DMS 273 (cell line): ENCODE measurements around the gene GCSH.
"Not testable (repeated sequence)": the region's sequence is repeated elsewhere in the genome, so short reads cannot be mapped to it uniquely, and the experiment has no call there.

ENCODE experiments used
- DNase-seq: peaks from one replicate; lab custom pipeline; 2025; ENCODE audit not compliant: unreplicated experiment; lab: John Stamatoyannopoulos, UW

Gene GCSH

DNA sequence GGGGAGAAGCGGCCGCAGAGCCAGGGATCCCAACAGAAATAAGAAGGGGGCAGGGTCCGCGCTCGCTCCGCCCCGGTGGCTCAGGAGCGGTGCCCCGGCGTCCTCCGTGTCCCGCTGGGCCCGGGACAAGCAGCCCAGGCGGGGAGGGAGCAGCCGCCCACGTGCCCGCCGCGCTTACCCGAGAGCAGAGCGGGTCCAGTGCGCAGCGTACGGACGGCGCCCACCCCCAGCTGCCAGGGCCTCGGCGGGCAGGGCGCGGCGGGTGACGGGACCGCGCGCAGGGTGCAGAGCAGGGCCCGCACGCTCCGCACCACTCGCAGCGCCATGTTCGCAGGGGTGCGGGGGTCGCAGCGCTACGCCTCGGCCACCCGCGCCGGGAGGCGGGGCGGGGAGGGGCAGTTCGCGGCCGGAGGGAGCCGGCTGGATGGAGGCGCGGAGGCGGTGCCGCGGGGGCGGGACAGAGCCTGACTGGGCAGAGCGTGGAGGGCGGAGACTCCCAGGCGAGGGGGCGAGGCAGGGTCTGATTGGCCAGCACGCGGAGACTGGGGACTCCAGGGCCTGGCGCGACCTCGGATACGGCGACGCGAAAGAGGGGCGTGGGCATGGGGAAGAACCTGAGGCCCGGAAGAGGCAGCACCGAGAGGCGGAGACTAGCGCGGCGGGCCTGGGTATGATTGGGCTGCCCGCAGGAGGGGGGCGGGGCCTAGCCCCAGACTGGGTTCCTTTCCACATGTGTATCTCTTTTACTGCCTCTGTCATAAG, at the start of gene GCSH:
GCSH (minus strand) TSS at position 443 of the 762 bp plus-strand sequence; CDS start at position 326, 117 bp downstream.
- DNase-seq: peak; percentile 99

DNA sequence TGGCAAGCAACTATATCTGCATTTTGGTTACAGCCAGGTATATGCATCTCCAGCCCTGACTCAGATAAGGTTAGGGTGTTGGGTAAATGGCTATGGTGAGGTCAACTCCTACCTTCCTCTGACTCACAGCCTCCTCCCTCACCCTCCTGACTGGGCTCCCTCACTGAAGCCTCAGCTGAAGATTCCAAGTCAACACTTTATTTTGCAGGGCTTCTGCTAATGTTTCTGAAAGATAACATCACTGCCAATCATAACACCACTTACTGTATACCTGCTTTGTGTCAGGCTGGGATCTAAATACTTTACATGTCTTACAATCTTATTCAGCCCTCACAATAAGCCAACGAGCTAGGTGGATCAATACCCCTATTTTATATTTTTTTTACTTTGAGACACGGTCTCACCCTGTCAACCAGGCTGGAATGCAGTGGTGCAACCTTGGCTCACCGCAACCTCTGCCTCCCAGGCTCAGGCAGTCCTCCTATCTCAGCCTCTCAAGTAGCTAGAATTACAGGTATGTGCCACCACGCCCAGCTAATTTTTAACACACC, 47.8 kb upstream of the GCSH start:
- DNase-seq: no peak

DNA sequence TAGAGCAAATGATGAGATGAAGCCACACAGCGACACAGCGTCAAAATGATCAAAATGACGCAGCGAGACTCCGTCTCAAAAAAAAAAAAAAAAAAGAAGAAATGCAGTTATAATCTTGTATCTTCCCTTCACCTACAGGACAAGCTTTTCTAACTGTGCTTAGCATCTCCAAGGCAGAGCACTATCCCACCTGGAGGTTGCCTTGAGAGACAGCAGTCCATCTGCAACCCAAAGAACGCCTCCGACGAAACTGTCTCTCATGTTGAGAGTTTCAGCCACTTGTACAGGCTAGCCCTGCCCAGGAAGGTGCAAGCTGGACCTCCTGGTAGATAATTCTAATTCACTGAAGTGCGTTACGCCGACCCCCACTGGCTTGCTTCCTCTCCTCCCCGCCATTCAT, 46.7 kb upstream of the GCSH start:
- no peak for DNase-seq

DNA sequence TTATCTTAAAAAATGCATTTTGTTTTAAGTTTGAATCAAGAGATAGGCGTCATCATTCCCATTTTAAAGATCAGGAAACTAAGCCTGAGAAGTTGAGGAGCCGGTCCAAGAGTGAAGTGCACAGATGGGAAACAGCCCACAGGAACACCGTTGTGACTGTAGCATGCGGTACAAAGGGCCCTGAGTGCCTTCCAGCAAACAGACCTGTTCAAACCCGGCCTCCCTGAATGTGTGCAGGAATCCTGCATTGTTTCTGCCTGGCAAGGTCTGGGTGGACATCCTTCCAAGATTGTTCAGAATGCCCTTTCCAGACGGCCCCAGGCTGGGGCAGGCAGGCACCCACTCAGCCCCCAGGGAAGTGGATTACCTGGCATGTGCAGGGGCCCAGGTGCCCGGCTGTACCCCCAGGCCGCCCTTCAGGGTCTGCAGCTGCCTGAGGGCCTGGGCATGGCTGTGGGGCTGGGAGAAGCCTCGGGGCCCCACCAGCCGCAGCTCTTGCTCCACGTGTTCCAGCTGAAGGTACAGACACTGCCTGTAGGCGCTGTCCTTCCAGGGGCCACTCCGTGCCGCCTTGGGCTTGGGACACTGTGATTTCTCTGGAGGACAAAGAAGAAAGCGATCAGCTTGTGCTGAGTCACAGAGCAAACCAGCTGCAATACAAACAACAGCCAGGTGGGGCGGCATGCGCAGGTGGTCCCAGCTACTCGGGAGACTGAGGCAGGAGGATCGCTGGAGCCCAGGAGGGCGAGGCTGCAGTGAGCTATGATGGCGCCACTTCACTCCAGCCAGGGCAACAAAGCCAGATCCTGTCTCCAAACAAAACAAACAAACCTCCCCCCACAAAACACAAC, 45.0 kb upstream of the GCSH start:
- peak; percentile 23 for DNase-seq

DNA sequence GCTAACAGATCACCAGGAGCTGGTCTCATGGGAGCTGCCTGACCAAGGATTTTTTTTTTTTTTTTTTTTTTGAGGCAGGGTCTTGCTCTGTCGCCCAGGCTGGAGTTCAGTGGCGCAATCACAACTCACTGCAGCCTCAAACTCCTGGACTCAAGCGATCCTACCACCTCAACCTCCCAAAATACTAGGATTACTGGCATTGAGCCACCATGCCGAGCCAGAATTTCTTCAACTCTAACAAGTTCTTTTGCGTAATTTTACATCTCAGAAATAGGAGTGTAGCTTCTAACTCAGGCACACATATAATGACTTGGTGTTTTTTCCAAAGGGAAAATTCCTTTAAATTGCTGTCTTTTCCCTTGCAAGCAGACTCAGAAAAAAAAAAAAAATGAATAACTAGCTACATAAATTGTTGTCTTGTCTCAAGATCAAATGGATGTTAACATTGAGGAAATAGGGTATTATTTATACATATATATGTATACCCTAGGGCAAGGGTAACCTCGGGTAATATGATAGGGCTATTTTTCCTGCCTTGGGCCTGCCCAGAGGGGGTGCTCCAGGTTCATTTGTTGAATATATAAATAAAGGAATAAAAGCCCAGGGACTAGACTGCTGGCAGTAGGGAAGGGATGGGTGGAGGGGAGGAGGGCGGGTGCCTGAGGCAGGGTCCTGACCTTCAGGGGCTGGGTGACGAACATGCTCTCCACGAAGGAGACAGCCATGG, 42.8 kb upstream of the GCSH start:
- no peak for DNase-seq

DNA sequence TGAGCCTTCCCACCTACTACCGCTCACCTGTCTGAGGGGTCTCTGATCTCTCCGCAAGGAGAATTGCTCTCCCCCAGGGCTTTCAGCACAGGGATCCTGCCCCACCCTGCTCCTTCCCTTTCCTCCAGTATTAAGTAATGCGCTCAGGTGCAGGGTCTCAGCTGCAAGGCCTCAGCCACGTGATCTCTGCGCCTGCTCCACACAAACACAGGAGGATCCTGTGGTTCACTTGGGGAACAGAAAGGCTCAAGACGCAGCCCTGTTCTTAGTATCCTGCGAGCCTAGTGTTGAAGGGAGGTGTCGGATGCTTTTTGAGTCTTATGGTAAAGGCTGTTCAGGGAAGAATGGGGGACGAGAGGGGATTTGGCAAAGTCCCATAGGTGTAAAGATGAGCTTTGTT, 41.6 kb upstream of the GCSH start:
- no peak for DNase-seq

DNA sequence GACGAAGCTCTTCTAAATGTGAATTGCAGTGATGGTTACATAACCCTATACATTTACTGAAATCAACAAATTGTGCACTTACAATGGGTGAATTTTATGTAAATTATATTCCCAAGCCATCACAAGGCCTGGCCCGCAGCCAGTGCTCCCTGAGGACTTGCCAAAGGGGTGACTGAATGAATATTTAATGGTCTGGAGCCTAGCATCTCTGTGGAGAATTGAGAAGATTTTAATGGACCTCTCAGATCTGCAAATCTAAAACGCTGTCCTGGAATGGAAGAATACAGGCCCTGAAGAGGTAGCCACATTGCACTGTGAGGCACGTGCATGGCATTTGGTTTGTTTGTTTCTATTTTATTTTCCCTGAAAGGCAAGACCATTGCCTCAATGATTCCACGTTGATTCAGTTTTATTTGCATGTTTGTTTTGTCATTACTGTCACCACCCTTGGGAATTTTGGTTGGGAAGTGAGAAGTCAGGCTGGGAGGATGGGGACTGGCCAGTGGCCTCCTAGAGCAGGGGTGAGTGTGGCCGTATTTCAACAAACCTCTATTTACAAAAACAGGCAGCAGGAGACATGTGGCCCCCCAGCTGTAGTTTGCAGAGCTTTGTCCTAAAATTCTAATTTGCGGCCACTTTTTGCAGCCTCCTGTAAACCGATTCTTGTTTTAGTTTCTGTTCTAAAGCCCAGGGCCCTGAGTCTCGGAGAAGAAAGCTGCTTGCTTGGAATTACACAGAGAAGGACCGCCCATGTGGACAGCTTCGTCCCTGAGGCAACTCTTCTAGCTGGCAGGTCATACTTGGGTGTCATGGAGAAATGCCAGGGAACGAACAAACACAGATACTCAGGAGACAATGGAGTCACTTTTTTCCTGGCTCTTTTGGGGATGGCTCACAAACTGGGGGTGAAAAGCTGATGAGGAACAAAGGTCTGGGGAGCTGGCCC, 40.5 kb upstream of the GCSH start:
- peak; percentile 12 for DNase-seq

DNA sequence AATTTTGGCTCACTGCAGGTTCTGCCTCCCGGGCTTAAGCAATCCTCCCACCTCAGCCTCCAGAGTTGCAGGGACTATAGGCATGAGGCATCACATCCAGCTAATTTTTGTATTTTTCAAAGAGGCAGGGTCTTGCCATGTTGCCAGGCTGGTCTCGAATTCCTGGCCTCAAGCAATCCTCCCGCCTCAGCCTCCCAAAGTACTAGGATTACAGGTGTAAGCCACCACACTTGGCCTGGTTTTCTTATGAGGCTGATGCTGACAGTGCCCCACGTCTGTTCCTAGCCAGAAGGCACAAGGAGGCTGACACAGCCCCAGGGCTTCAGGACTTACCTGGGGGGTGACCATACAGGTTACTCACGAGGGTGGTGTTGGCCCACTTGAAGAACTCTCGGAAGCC, 33.9 kb upstream of the GCSH start:
- no peak for DNase-seq

DNA sequence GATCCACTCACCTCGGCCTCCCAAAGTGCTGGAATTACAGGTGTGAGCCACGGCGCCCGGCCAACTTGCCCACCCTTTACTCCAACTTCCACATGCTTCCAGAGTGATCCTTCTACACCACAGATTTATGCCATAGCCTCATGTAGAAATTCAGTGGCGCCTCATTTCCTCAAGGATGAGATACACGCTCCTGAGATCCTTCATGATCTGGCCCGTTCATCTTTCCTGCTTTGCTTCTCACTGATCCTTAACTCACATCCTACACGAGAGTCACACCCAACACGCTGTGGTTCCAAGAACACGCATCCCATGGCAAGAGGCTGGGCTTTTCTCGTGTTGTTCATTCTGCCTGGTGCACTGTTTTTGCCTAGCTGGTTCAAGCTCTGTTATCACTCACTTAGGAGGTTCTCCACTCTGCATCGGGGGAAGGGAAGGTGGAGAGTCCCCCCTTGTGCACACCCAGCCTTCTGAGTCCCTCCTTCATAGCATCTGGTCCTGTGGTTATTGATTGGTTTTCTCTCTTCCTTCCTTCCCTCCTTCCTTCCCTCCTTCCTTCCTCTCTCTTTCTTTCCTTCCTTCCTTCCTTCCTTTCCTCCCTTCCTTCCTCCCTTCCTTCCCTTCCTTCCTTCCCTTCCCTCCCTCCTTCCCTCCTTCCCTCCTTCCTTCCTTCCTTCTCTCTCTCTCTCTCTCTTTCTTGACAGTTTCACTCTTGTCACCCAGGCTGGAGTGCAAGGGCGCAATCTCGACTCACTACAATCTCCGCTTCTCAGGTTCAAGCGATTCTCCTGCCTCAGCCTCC, 32.7 kb upstream of the GCSH start:
- no peak for DNase-seq

DNA sequence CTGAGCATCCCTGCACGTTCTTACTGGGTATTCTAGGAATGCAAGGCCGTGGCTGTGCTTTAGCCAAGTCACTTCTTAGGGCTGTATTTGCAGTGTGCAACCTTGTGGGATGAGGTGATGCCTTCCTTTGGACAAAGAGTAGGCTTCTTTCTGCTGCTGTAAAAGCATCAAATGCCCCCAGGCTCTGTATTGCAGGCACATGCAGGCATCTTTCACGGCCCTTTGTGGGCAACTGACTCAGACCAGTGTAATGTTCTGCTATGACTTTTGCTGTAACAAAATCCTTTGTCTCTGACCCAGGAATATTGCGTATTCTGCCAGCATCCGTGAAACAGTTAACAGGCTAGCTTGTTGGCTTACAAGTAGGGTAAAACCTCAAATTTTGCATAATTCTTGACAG, 30.9 kb upstream of the GCSH start:
- DNase-seq: no peak

DNA sequence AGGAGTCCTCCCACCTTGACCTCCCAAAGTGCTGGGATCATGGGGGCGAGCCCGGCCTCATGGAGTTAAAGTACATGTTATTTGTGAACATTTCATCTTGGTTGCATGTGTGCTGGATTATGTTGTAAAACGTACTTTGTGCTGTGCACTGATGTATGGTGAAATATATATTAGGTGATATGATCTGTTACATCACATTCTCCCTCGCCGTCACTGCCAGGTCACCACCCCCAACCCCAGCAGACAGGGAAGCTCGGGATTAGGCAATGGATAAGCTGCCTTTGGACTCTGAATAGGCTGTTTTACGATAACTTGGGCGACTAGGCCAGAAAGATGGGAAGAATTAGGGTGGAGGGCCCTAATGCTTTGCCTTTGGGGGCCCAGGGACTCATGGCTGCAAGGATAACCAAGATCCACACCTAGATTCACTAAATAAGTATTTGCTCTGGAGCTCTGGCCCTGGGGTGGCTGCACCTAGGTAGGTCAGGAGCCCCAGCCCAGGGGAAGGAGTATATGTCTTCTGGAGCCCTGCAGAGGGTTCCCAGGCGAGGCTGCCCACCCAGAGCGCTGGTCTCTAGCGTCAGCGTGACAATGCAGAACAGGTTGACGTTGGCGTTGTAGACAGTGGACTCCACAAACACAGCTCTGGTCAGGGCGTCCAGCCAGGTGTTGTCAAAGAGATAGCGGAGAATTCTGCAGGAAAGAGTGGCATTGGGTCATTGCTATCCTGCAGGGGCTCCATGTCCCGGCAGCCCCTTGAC, 27.1 kb upstream of the GCSH start:
- no peak for DNase-seq

DNA sequence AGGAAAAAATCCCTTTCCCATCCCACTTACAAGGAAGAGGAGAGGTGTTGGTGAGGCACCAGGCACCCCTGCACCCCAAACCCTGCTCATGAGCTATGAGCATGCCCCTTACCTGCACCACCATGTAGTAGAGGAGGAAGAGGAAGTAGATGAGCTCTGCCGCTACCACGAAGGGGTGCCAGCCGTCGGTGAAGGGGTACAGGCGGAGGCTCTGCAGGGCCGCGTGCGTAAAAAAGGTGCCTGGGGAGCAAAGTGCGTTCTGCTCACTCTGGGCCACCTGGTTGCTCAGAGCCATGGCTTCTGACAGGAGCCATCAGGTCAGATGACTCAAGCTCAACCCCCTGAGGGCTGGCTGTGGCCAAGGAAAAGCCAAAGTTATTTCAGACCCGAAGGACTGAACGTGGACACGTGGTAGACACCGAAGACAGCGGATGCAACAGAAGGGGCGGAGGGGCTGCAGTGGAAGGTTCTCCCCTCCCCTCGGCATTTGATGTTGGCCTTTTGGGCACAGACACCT, 25.3 kb upstream of the GCSH start:
- no peak for DNase-seq

DNA sequence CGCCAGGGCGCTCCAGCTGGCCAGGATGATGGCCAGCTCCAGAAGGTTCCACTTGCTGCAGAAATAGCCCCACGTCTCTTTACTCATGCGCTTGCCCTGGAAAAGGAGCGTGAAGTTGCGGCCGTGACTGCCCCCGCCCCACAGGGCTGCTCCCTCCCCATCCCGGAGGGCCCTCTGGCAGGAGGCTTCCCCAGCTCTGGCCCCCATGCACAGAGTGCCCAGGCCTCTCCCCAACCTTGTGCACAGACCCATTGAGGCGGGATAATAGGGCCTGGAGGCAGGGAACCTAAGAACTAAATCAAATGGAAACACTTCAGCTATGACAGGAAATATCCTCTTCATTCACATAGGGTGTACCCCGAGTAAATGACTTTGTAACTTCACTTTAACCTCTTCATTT, 21.2 kb upstream of the GCSH start:
- DNase-seq: no peak

DNA sequence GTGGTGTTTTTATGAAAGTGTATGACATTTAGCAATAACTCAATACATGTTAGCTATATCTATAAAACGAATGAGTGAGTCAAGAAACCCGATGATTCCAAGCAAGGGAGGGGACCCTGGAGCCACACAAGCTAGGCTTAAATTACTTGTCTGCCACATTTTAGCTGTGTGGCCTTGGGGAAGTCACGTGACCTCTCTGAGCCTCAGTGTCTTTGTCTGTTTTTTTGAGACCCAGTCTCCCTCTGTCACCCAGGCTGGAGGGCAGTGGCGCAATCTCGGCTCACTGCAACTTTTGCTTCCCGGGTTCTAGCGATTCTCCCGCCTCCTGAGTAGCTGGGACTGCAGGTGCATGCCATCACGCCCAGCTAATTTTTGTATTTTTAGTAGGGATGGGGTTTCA, 20.1 kb upstream of the GCSH start:
- no peak for DNase-seq

DNA sequence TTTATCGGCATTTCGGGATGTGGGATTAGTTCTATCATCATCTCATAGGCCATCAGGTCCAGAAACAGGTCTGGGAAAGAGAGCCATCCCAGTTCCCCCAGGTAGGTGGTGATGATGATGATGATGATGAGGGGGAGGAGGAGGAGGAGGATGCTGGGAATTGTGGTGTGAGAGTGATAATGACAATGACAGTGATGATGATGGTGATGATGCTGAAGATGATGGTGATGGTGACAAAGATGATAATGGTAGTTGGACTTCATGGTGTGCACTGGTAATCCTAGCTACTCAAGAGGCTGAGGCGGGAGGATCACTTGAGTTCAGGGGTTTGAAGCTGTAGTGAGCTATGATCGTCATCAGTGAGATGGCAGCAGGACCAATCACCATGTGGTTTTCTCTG, 16.3 kb upstream of the GCSH start:
- no peak for DNase-seq

DNA sequence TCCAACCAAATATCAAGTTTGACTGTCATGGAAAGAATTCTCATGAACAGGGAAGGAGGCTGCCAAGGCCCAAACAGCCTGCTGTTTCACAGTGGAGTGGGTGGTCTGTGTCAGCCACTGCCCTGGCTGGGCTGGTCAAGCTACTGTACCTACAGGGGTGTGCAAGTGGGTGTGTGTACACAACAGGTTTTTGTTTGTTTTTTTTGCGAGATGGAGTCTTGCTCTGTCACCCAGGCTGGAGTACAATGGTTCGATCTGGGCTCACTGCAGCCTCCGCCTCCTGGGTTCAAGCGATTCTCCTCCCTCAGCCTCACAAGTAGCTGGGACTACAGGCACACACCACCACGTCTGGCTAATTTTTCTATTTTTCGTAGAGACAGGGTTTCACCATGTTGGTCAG, 13.1 kb upstream of the GCSH start:
- not testable (repeated sequence) for DNase-seq

DNA sequence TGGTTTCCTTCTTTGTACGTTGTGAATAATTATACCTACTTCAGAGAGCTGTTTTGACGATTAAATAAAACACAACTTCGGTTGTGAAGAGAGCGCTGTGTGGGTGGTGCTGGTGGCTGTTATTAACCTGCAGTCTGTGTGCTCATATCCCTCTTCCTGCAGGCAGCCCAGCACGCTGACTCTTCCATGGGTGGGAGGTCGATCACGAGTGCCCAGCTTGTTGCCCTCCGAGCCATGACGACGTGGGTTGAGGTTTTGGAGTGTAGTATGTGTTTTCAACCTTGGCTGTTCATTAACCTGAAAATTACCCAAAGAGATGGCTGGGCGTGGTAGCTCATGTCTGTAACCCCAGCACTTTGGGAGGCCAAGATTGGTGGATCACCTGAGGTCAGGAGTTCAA, 11.3 kb upstream of the GCSH start:
- DNase-seq: no peak

DNA sequence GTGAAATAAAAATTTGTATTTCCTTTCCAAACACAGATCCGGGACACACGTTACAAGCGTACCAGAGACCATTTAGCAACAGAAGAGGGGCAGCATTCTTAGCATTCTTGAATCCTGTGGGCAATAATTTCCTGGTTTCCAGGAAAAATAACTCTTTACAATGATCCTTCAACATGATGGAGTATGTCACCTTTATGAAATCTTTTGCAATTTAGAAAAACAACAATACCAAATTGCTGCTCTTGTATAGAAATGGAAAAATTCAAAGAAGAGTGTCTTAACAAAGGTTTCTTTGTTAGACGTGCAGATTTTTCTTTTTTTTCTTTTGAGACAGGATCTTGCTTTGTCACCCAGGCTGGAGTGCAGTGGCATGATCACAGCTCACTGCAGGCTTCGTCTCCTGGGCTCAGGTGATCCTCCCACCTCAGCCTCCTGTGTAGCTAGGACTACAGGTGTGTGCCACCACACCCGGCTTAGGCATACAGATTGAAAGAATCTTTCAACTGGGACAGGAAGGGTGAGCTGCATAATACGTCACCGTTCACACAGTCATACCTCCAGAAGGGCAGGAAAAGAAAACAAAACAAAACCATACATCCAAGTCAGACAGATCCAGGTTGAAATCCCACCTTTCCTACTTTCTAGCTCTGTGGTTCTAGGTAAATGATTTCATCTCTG, 10.8 kb upstream of the GCSH start:
- DNase-seq: no peak
